ENCODE data around the gene NSMCE1.

NSMCE1 gene

DNA sequence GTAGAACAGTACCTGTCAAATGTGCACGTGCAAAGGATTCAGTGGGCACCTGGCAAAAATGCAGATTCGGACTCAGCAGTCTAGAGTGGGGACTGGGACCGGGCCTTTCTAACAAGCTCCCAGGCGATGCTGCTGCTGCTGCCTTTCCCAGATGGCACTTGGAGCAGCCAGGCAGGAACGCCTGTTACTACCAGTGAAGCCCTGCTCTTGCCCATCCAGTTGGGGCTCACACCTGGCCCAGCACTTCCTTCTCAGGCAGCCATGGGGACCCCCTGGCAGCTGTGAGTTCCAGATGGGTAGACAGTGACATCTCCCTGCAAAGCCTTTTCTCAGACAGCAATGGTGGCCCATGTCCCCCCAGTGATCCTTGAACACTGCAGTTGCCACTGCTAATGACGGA lies 34.8 kb downstream of the NSMCE1 start:
- in situ Hi-C loops (cut with MboI; ENCODE audit: low sequenced_read_pairs), result loop anchor here (10.0 kb wide), 1 partner anchor 141 kb away; no protein-coding TSS in a partner anchor

GRCh38 chr16:27232901-27233625 lies 35.5 kb downstream of the NSMCE1 start:
- in situ Hi-C loops (cut with MboI; ENCODE audit: low sequenced_read_pairs), result loop anchor here (10.0 kb wide), 1 partner anchor 142 kb away; no protein-coding TSS in a partner anchor

DNA sequence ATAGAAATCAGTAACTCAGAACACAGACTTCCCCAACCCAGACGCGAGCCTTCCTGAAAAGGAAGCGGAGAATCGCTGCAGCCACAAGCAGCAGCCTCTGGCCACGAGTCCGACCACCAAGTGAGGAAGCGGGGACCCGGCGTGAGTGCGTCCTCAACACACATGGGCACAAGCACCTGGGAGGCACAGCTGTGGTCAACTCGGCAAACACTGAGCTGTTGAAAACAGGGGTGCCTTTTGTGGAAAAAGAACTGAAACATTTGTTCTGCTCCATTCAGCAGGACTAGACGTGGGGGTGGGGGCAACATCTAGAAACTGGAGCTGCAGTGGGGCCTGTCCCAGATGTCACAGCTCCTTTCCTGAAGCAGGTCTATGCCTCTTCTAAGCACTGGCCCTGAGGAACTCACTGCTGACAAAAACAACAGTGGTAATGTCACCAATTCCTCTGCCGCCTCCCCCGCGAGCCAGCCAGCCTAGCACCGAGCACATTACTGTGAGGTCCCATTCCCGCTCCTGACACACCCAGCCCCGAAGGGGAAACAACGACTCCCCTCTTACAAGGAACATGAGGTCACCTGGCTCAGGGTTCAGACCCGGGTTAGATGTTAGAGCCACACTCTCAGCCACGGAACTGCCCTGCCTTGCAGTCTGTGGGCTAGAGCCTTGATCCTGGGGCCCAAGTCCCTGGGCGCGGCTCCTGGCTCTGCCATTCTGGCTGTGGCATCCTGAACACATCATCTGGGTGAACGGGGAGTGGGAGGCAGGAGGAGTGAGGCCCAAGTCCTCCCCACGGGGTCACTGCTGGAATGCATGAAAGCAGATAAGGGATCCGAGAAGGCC lies 36.3 kb downstream of the NSMCE1 start:
- in situ Hi-C loops (cut with MboI; ENCODE audit: low sequenced_read_pairs), result loop anchor here (10.0 kb wide), 1 partner anchor 143 kb away; no protein-coding TSS in a partner anchor

DNA sequence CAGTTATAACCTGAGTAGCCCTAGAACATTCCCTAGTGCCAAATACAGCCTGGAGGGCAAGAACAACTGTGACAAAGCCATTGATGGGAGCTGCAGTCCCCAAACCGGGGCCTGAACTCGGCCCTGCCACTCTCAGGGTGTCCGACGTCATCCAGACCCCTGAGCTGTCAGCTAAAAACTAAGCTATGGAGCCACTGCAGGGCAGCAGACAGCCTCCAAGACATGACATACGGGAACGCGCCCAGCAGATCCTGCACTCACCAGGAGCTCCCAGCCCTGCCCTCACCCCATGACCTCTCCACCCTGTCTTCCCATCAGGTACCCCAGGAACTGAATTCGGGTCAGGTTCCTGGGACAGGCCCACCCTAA lies 36.9 kb downstream of the NSMCE1 start:
- in situ Hi-C loops (cut with MboI; ENCODE audit: low sequenced_read_pairs), result loop anchor here (10.0 kb wide), 1 partner anchor 143 kb away; no protein-coding TSS in a partner anchor

DNA sequence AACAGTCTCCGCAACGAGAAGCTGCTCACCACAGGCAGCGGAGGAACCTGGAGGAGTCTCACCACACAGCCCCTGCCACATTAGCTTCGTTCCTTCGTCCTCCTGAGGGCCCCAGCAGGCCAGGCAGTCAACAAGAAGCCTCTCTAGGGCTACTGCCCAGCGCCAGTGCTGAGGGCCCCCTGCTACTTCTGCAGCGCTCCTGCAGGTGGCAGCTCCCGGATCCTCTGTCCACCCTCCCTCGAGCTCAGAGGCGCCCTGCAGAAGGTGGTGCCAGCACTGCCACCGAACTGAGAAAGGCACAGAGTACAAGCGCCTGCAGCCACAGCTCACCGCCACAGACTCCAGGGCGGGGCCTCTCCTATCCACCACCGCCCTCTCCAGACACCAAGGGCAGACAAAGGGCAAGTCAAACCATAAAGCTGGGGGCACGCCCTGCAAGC lies 38.0 kb downstream of the NSMCE1 start:
- in situ Hi-C loops (cut with MboI; ENCODE audit: low sequenced_read_pairs), result loop anchor here (10.0 kb wide), 1 partner anchor 144 kb away; no protein-coding TSS in a partner anchor

- in situ Hi-C loops (cut with MboI; ENCODE audit: low sequenced_read_pairs), result loop anchor here (10.0 kb wide), 1 partner anchor 145 kb away; no protein-coding TSS in a partner anchor
Measured at GRCh38 chr16:27229891-27230470, 38.6 kb downstream of the NSMCE1 start.

DNA sequence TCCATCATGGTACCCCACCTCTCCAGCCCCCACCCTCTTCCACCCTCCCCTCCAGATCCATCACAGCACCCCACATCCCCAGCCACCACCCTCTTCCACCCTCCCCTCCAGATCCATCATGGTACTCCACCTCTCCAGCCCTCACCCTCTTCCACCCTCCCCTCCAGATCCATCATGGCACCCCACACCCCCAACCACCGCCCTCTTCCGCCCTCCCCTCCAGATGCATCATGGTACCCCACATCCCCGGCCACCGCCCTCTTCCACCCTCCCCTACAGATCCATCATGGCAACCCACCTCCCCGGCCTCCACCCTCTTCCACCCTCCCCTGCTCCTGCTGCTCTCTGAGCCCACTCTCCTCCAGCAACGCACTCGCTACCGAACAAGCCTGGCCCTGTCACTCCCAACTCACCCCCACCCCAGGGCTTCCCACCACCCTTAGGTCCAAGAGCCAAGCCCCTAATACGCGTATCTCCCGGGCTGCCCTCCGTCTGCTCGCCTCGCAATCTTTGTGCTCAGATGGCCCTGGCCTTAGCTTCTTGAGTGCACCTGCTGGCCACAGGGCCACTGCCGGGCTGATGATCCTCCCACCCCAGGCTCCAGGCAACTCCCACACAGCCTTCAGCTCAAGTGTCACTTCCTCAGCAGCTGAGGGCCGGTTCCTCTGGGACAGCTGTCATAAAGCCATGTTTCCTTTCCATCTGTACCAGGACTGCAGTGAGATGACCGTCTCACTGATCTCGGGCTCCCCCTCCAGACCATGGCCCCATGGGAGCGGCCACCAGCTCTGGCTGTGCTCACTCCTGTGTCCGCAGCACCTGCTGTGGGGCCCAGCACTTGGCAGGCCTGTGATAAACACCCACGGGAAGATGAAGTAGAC lies 39.7 kb downstream of the NSMCE1 start:
- in situ Hi-C loops (cut with MboI; ENCODE audit: low sequenced_read_pairs), result no loop called here

DNA sequence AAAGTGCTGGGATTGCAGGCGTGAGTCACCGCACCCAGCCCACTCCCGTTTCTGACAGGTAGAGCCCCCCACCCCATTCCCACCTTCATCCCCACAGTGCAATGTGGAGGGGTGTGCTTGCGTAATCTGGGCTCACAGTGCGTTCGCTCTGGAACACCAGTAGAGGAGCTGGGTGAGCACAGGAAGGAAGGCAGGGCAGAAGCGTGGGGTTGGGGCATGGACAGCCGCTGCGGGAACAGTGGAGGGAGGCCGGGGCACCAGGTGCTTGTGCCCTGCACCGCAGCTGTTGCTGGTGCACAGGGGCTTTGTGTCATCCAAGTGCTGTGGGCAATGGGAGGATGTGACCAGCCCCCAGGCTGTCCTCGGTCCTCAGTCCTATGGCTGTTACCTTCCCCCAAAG lies 40.5 kb downstream of the NSMCE1 start:
- in situ Hi-C loops (cut with MboI; ENCODE audit: low sequenced_read_pairs), result no loop called here

DNA sequence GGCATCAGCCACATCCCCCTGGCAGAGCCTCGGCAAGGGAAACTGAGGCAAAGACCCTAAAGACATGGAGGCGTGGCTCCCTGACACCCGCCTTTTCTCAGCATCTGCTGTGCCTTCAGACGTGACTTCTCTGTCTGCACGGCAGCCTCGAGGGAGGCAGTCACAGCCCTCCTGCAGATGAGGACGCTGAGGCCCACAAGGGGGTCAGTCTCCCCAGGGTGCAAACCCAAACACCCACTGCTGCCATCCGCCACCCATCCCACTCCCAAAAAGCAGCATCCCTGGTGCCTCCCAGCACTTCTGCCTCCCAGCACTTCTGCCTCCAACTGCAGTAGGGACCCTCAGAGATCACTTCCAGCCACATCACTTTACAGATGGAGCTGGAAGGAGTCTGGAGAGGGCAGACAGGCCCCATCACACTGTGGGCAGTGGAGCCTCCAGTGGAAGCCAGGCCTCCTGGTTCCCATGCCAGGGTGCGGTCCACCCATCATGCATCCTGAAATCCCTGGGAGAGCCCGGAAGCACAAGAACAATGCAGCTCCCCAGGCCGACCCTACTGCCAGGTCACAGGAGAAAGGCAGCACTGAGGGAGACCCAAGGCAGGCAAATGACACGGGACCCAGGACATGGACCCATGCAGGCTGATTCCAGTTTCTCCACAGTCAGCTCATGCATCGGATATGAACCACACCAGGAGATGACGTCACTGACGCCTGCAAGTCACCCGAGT lies 41.4 kb downstream of the NSMCE1 start:
- in situ Hi-C loops (cut with MboI; ENCODE audit: low sequenced_read_pairs), result no loop called here

DNA sequence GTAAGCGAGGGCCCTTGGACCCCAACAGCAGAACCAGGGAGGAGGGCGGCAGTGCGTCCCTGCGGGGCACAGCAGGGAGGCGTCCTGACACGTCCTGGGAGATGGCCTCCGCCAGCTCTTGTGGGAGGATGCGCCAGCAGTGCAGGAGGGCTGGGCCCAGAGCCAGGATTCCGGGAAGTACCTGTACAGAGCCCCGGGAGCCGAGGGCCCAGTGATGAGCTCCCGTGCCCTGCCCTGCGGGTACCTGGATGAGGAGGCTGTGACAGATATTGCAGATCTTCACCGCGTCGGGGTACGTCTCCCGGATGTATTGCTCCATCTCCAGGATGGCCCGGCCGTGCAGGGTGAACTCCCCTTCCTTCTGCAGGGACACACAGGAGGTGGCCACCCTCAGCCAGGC lies 42.1 kb downstream of the NSMCE1 start:
- in situ Hi-C loops (cut with MboI; ENCODE audit: low sequenced_read_pairs), result no loop called here

- in situ Hi-C loops (cut with MboI; ENCODE audit: low sequenced_read_pairs), result no loop called here
Measured at GRCh38 chr16:27225536-27226360, 42.8 kb downstream of the NSMCE1 start.

DNA sequence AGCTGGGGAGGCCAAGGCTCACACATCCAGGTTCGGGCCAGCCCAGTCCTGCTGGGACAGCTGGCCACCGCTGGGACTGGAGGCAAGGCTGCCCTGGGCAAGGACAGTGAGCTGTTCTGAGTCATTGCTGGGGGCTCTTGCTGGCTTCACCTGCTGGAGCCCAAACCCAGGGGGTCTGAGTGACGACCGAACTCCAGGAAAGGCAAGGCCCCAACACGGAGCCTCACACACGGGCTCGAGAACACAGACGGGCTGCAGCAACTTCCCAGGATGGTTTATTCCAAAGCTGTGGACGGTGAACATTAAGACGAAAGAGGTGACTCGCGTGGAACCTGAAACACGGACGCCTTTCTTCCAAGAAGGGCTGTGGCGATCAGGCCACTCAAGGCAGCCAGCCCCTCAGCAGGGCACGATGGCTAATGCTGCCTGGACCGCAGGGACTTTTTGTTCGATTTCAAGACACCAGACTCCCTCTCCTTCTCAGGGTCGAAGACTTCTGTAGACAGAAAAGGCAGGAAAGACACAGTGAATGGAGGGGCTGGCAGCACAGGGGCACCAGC lies 43.8 kb downstream of the NSMCE1 start:
- in situ Hi-C loops (cut with MboI; ENCODE audit: low sequenced_read_pairs), result no loop called here

GRCh38 chr16:27224271-27224737 lies 44.3 kb downstream of the NSMCE1 start:
- in situ Hi-C loops (cut with MboI; ENCODE audit: low sequenced_read_pairs), result no loop called here

DNA sequence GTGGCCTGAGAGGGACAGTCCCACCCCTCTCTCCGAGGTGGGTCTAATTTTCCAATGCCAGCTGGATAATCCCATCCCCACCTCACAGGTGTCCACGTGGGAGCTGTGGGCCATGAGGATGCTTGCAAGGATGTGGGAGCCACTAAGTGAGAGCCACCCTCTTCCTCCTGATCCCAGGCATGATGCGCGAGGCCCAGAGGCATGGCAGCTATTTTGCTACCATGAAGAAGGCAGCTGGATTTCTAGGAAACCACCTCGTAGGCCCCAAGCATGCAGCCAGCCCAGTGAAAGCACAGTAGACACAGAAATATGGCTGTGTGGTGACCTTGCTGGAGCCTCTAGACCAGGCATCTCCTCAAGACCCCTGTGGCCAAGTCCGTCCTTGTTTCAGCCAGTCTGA lies 44.9 kb downstream of the NSMCE1 start:
- in situ Hi-C loops (cut with MboI; ENCODE audit: low sequenced_read_pairs), result no loop called here

DNA sequence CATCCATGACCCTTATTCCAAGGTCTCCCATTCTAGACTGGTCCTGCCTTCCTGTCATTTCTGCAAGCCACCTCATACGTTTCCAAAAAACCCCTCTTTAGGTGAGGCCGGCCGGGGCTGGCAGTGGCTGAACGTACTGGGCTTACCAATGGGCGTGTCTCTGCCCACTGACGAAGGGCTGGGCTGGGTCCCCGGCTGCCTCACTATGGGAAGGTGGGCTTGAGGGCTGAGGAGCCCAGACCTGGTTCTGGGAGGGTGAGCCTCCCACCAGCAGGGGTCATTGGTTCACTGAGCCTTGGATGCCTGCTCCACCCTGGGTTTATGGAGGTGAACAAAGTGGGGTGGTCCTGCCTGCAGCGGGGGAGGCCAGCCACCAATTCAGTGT lies 45.4 kb downstream of the NSMCE1 start:
- in situ Hi-C loops (cut with MboI; ENCODE audit: low sequenced_read_pairs), result no loop called here

- in situ Hi-C loops (cut with MboI; ENCODE audit: low sequenced_read_pairs), result no loop called here
Measured at GRCh38 chr16:27222249-27223225, 46.0 kb downstream of the NSMCE1 start.

- in situ Hi-C loops (cut with MboI; ENCODE audit: low sequenced_read_pairs), result no loop called here
Measured at GRCh38 chr16:27221576-27222248, 46.9 kb downstream of the NSMCE1 start.

All from HL-60/S4 treated with phorbol 12-myristate 13-acetate at 8.2 ng/mL for 4 days and 3 days (cell line).